GM12891 (cell line): Measurements from ENCODE around the gene TAS2R41.
"Not testable (repeated sequence)": the region's sequence is repeated elsewhere in the genome, so short reads cannot be mapped to it uniquely, and the experiment has no call there.

Source experiments
- POLR2A ChIP-seq: IDR thresholded peaks from 2 replicates; pipeline ENCODE4 v1.6.1; 2011; ENCODE audit warnings: low read depth, low read length, control low read depth
- POLR2AphosphoS5 ChIP-seq: IDR thresholded peaks from 2 replicates; pipeline ENCODE4 v1.6.1; 2011; ENCODE audit warnings: low read depth, low read length, control low read depth
- POU2F2 ChIP-seq: IDR thresholded peaks from 2 replicates; pipeline ENCODE4 v1.6.1; 2011; ENCODE audit warnings: low read depth, mild to moderate bottlenecking, control low read depth, low read length, moderate library complexity
- SPI1 ChIP-seq: IDR thresholded peaks from 2 replicates; pipeline ENCODE4 v1.6.1; 2011; ENCODE audit warnings: low read depth, low read length, control low read depth
- TAF1 ChIP-seq: IDR thresholded peaks from 2 replicates; pipeline ENCODE4 v1.6.1; 2011; ENCODE audit warnings: low read depth, low read length, control low read depth

- TF ChIP-seq POLR2AphosphoS5, SPI1, POU2F2, TAF1, POLR2A: not testable (repeated sequence)
These were observed 8.6 kb downstream of the TAS2R41 start for GRCh38 chr7:143486266-143486665.
